Stimulated activated CD8-positive, alpha-beta memory T cell treated with anti-CD3 and anti-CD28 coated beads, Interleukin-7, amount 100 ng/mL, for 48 hours (primary cell): ENCODE data around the gene MUL1.
"Not testable (repeated sequence)": the region's sequence is repeated elsewhere in the genome, so short reads cannot be mapped to it uniquely, and the experiment has no call there.

Experiments
- DNase-seq, 2 donors: peaks; one replicate each; pipeline ENCODE4 v3.0.0-alpha.2; 2020; ENCODE audit warnings: low read depth in 1 of 2; ENCODE audit errors: extremely low read depth in 1 of 2

Gene MUL1

GRCh38 chr1:20507564-20508410 lies at the start of gene MUL1:
Gene MUL1 (minus strand): TSS chr1:20508151. CDS start chr1:20508024, 127 bp downstream.
- peak; percentile 89 to 95 for DNase-seq

GRCh38 chr1:20555758-20556120 lies 47.8 kb upstream of the MUL1 start:
- no peak for DNase-seq

GRCh38 chr1:20555025-20555757 lies 47.2 kb upstream of the MUL1 start:
- no peak for DNase-seq

GRCh38 chr1:20552728-20553445 lies 44.9 kb upstream of the MUL1 start:
- no peak for DNase-seq

- no peak for DNase-seq
These were observed 44.2 kb upstream of the MUL1 start, which contains the start of gene FAM43B for GRCh38 chr1:20551945-20552727. Gene FAM43B (plus strand): TSS chr1:20552573. CDS start chr1:20552974, 401 bp downstream.

GRCh38 chr1:20551161-20551560 lies 43.2 kb upstream of the MUL1 start:
- DNase-seq = no peak

GRCh38 chr1:20546637-20547036 lies 38.7 kb upstream of the MUL1 start:
- no peak for DNase-seq

- no peak for DNase-seq
These were observed 32.3 kb upstream of the MUL1 start for GRCh38 chr1:20540281-20540680.

GRCh38 chr1:20538760-20539551 lies 31.0 kb upstream of the MUL1 start:
- no peak for DNase-seq

- no peak for DNase-seq
These were observed 30.3 kb upstream of the MUL1 start for GRCh38 chr1:20538227-20538626.

GRCh38 chr1:20534659-20535417 lies 26.9 kb upstream of the MUL1 start:
- no peak for DNase-seq

- no peak for DNase-seq
These were observed 25.7 kb upstream of the MUL1 start for GRCh38 chr1:20533635-20534034.

GRCh38 chr1:20530901-20531300 lies 22.9 kb upstream of the MUL1 start:
- no peak for DNase-seq

- DNase-seq = no peak
These were observed 22.4 kb upstream of the MUL1 start for GRCh38 chr1:20530306-20530705.

GRCh38 chr1:20528221-20528620 lies 20.3 kb upstream of the MUL1 start:
- no peak for DNase-seq

GRCh38 chr1:20526267-20526666 lies 18.3 kb upstream of the MUL1 start:
- no peak for DNase-seq

- DNase-seq = peak; percentile 7 to 42
These were observed 14.3 kb upstream of the MUL1 start for GRCh38 chr1:20521960-20522861.

- DNase-seq = not testable (repeated sequence)
These were observed 11.8 kb upstream of the MUL1 start for GRCh38 chr1:20519609-20520262.
